Heart left ventricle (tissue), 16 donors: ENCODE data around the gene BAIAP3. TPM values are rescaled to one million over a fixed set of nuclear protein-coding genes. Genes with fewer than 3 reads are reported as not detected.

Experiments
- ATAC-seq, 4 donors: fragments of 200-7000 bp; cut with Tn5 transposase; one replicate each; pipeline ENCODE4 v1.9.1; 2020 to 2022; ENCODE audit warnings: moderate library complexity in 4 of 4, mild to moderate bottlenecking in 3 of 4, moderate number of reproducible peaks in 1 of 4
- DNase-seq, 5 donors: peaks; one replicate each; pipeline ENCODE4 v3.0.0-alpha.2; 2020
- H3K27ac ChIP-seq, 12 donors: fragments of 200-600 bp; sonication (generic) in 4 of 12; one replicate each; pipeline versions ENCODE4 v1.5.0 to v1.8.0; 2016 to 2022; ENCODE audit warnings: mild to moderate bottlenecking in 2 of 12
- H3K27me3 ChIP-seq, 9 donors: fragments of 200-600 bp; sonication (generic) in 2 of 9; one replicate each; pipeline versions ENCODE4 v1.5.1 to v1.8.0; 2016 to 2022; ENCODE audit warnings: mild to moderate bottlenecking in 3 of 9
- H3K36me3 ChIP-seq, 9 donors: fragments of 200-600 bp; sonication (generic) in 2 of 9; one replicate each; pipeline versions ENCODE4 v1.5.0 to v1.8.0; 2018 to 2022; ENCODE audit warnings: mild to moderate bottlenecking in 2 of 9
- H3K4me1 ChIP-seq, 12 donors: fragments of 200-600 bp; sonication (generic) in 4 of 12; one replicate each; pipeline versions ENCODE4 v1.5.0 to v1.8.0; 2016 to 2022; ENCODE audit warnings: mild to moderate bottlenecking in 3 of 12
- H3K4me3 ChIP-seq, 12 donors: fragments of 200-600 bp; sonication (generic) in 4 of 12; one replicate each; pipeline versions ENCODE4 v1.5.0 to v1.8.0; 2017 to 2022; ENCODE audit warnings: mild to moderate bottlenecking in 9 of 12, moderate library complexity in 4 of 12
- H3K9me3 ChIP-seq, 12 donors: fragments of 200-600 bp; sonication (generic) in 4 of 12; one replicate each; pipeline versions ENCODE4 v1.5.0 to v1.8.0; 2016 to 2022; ENCODE audit warnings: mild to moderate bottlenecking in 1 of 12
- CTCF ChIP-seq, 12 donors: fragments of 200-600 bp; sonication (generic) in 4 of 12; IDR thresholded peaks; one replicate each; pipeline versions ENCODE4 v1.5.0 to v1.8.0; 2018 to 2022; ENCODE audit warnings: antibody characterized with exemption in 12 of 12, mild to moderate bottlenecking in 5 of 12
- POLR2A ChIP-seq, 2 donors: fragments of 450-650 bp; IDR thresholded peaks; one replicate each; pipeline ENCODE4 v1.6.1; 2017; ENCODE audit warnings: antibody characterized with exemption in 2 of 2, mild to moderate bottlenecking in 2 of 2, moderate library complexity in 2 of 2
- WGBS, 4 donors: extraction: QIAGEN DNeasy Blood & Tissue Kit in 2 of 4; methylation state at CpG; one replicate each; pipeline versions ENCODE4 v1.1.5 to v1.1.7; 2013 to 2018; 5-methylcytosine and 5-hydroxymethylcytosine counted together
- intact Hi-C, 10 donors: fragments of 100-400 bp; cut with DNase I; formaldehyde crosslinking; loops; one replicate each; pipeline versions ENCODE4 v1.11.1 to v1.14.2; 2022
- polyA plus RNA-seq, 2 donors: library from polyadenylated mRNA; stranded (reverse); fragments of 200-250 nt; gene quantifications; one replicate each; pipeline ENCODE4 v1.2.3, GENCODE V29; 2013
- total RNA-seq, 9 donors: library from RNA; depleted of rRNA in 2 of 9; stranded (reverse); fragments of >200 nt in 2 of 9; fragmentation: NEBNext Ultra II Directional in 3 of 9; extraction: Animal tissue kit (Norgen Biotek cat#: 25700) in 3 of 9; gene quantifications; one replicate each; pipeline versions ENCODE4 v1.1.0 to v1.2.4, GENCODE V29; 2016 to 2023
- donor health status: ischemic (EF 13 %, LVEDD 7.1; RV severe dilation, severe dysfunction).
- donor health status: healthy with polysubstance abuse.
- donor health status: DM: no; HTN: yes; CAD: no.
- donor health status: DM: no; HTN: no; CAD: no.
- donor health status: ischemic (EF 25% LVEDD 6.9; RV normal size, moderate dysfunction).
- donor health status: ischemic (EF 25% LVEDD 5.7; RV mildly dilated, moderate dysfunction).
- donor health status: healthy.
- donor health status: DM: yes; HTN: yes; CAD: no.
- donor health status: ischemic (EF 35%, LVEDD 5.7; RV mildly dilated, moderate dysfunction).
- donor health status: nonischemic (EF 11% LVEDD 7.7; RV severe dilation, severe dysfunction).
- donor health status: DM: yes; HTN: yes; CAD: no.
- donor health status: PGD.
- donor health status: ischemic (EF 29% LVEDD 5.4; RV normal size, mild dysfunction).
- donor health status: nonischemic (EF 23%, LVEDD 6.1; RV moderate dilation, normal function).

The BAIAP3 gene
- total and polyA plus RNA-seq, 11 donors: 0.88 to 4.0 (median 2.6) TPM

- H3K27me3 ChIP-seq: no peaks in the 10 kb centered on the region
- ATAC-seq (no peak), DNase-seq (no peak)
- no peaks in the 10 kb centered on the region for H3K9me3 ChIP-seq
- 91 to 94% (median 92%) methylated on average over 19 of the region's 19 CpGs for WGBS, 4 donors
- peaks cover 0 to 87% (median 79%) of the 10 kb centered on the region in 9 donors for H3K36me3 ChIP-seq
- H3K4me3 ChIP-seq: no peak overlapping the region
- intact Hi-C loops: no loop called here
- no peak for TF ChIP-seq POLR2A (IDR thresholded peaks at IDR 0.05)
- no peak for TF ChIP-seq CTCF (IDR thresholded peaks at IDR 0.05)
- no peak overlapping the region for H3K27ac ChIP-seq
- no peaks in the 10 kb centered on the region for H3K4me1 ChIP-seq
These were observed 61.0 kb downstream of the BAIAP3 start for GRCh38 chr16:1394367-1394951.

DNA sequence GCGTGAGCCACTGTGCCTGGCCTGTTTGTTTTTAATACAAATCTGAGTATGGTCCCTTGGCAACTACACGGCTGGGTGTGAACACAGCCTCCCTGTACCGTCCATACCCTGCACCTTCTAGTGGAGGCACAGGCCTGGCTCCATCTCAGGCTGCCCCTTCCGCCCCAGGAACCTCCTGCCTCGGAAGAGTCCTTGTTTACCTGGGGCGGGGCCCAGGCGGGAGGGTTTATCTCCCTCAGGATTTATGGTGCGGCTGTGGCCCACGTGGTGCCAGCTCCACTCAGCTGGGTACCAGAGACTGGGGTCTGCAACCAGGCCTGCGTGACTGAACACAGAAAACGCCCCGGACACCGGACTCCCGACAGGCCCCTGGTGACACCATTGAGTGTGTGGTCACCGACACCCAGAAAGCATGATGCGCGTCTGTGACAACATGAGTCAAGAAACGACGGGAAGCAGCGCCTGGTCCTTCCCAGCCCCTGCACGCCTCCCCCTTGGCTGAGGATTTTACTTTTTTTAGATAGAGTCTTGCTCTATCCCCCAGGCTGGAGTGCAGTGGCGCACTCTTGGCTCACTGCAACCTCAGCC, 62.1 kb downstream of the BAIAP3 start:
- Histone ChIP-seq H3K36me3 (peaks cover 0 to 87% (median 77%) of the 10 kb centered on the region in 9 donors), H3K27me3 (no peaks in the 10 kb centered on the region), H3K4me3 (no peak overlapping the region), H3K9me3 (no peaks in the 10 kb centered on the region), H3K27ac (no peak overlapping the region), H3K4me1 (no peaks in the 10 kb centered on the region)
- intact Hi-C loops: no loop called here
- 93 to 94% (median 94%) methylated on average over 15 to 22 of the region's 22 CpGs for WGBS, 4 donors
- DNase-seq: no peak
- no peak for ATAC-seq
- TF ChIP-seq CTCF (IDR thresholded peaks at IDR 0.05) (no peak), POLR2A (IDR thresholded peaks at IDR 0.05) (no peak)

DNA sequence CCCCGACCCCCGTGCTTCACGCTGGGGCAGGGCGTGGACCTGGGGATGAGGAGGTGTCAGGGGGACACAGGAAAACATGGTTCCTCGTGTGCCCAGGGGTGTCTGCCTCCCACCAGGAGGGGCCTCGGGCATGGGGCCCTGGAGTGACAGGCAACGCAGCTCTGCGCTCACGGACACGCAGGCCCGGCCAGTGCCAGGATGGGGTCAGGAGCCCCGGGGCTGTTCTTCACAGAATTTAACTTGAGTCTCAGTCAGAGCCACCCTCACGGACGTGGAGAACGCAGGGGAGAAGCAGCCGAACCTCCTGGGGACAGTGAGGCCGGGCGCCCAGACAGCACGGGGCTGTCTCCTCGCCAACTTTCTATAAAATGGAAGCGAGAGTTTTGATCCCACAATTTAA, 64.3 kb downstream of the BAIAP3 start:
- ATAC-seq (no peak), DNase-seq (no peak)
- Histone ChIP-seq H3K4me3 (no peak overlapping the region), H3K36me3 (peaks cover 0 to 89% (median 80%) of the 10 kb centered on the region in 9 donors), H3K4me1 (no peaks in the 10 kb centered on the region), H3K27me3 (no peaks in the 10 kb centered on the region), H3K27ac (no peak overlapping the region), H3K9me3 (no peaks in the 10 kb centered on the region)
- intact Hi-C loops: no loop called here
- WGBS, 4 donors: 93 to 95% (median 94%) methylated on average over 17 to 21 of the region's 21 CpGs
- TF ChIP-seq POLR2A (IDR thresholded peaks at IDR 0.05): no peak
- no peak for TF ChIP-seq CTCF (IDR thresholded peaks at IDR 0.05)

DNA sequence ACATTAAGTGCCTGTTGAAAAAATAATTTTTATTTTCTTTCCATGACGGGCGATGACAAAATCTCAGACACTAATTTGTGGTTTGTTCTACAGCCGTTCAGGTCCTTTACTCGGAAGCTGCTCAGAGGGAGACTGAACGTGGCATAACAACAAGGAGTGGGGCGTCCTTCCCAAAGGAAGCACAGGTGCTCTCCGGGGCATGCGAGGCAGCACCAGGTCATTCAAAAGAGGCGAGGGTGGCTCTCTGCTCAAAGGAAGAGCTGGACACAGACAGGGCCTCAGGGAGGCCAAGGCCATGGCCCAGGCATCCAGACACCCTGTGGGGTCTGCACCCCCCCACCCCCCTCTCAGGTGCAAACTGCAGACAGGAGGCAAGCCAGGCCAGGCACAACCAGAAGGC, 64.9 kb downstream of the BAIAP3 start:
- TF ChIP-seq CTCF (IDR thresholded peaks at IDR 0.05): no peak
- no peak for TF ChIP-seq POLR2A (IDR thresholded peaks at IDR 0.05)
- ATAC-seq (no peak), DNase-seq (no peak)
- no peaks in the 10 kb centered on the region for H3K27me3 ChIP-seq
- no peaks in the 10 kb centered on the region for H3K4me1 ChIP-seq
- no peak overlapping the region for H3K27ac ChIP-seq
- intact Hi-C loops: no loop called here
- no peak overlapping the region for H3K4me3 ChIP-seq
- WGBS, 4 donors: 91 to 96% (median 94%) methylated on average over 9 of the region's 9 CpGs
- peaks cover 0 to 89% (median 80%) of the 10 kb centered on the region in 9 donors for H3K36me3 ChIP-seq
- no peaks in the 10 kb centered on the region for H3K9me3 ChIP-seq

Other genes starting within 250 kb of the BAIAP3 start
- not detected for gene C1QTNF8, start 237.4 kb upstream of the BAIAP3 start, total RNA-seq
- not detected for gene C1QTNF8, start 237.4 kb upstream of the BAIAP3 start, polyA plus RNA-seq
- 10 to 100 TPM in 2 of 9 donors, 1 to 10 TPM in 7; 1.6 to 14.6 (median 2.6) TPM for gene CACNA1H, start 180.5 kb upstream of the BAIAP3 start, total RNA-seq
- gene CACNA1H, start 180.5 kb upstream of the BAIAP3 start, polyA plus RNA-seq: 1 to 10 TPM; 5.3 to 6.2 TPM
- gene TPSG1, start 108.4 kb upstream of the BAIAP3 start, total RNA-seq: not detected
- gene TPSG1, start 108.4 kb upstream of the BAIAP3 start, polyA plus RNA-seq: not detected
- gene TPSB2, start 103.5 kb upstream of the BAIAP3 start, total RNA-seq: 10 to 100 TPM in 1 of 9 donors, 1 to 10 TPM in 7, not detected in 1; 2.1 to 18.1 (median 2.3) TPM
- gene TPSB2, start 103.5 kb upstream of the BAIAP3 start, polyA plus RNA-seq: 1 to 10 TPM; 2.0 to 4.3 TPM
- gene TPSAB1, start 92.9 kb upstream of the BAIAP3 start, total RNA-seq: 10 to 100 TPM in 1 of 9 donors, 1 to 10 TPM in 7, not detected in 1; 1.1 to 14.3 (median 3.5) TPM
- 1 to 10 TPM; 1.1 to 3.7 TPM for gene TPSAB1, start 92.9 kb upstream of the BAIAP3 start, polyA plus RNA-seq
- gene TPSD1, start 77.6 kb upstream of the BAIAP3 start, total RNA-seq: under 1 TPM in 1 of 9 donors, not detected in 8; 0.38 TPM
- under 1 TPM in 1 of 2 donors, not detected in 1; 0.17 TPM for gene TPSD1, start 77.6 kb upstream of the BAIAP3 start, polyA plus RNA-seq
- 100 to 1,000 TPM in 2 of 9 donors, 10 to 100 TPM in 7; 59.3 to 105 (median 85.9) TPM for gene UBE2I, start 24.0 kb upstream of the BAIAP3 start, total RNA-seq
- gene UBE2I, start 24.0 kb upstream of the BAIAP3 start, polyA plus RNA-seq: 10 to 100 TPM; 67.2 to 73.4 TPM
- 100 to 1,000 TPM in 1 of 9 donors, 10 to 100 TPM in 8; 46.3 to 108 (median 58.9) TPM for gene TSR3, start 18.2 kb downstream of the BAIAP3 start, total RNA-seq
- gene TSR3, start 18.2 kb downstream of the BAIAP3 start, polyA plus RNA-seq: 10 to 100 TPM; 60.0 to 75.4 TPM
- 10 to 100 TPM; 25.4 to 54.2 (median 31.0) TPM for gene GNPTG, start 18.3 kb downstream of the BAIAP3 start, total RNA-seq
- gene GNPTG, start 18.3 kb downstream of the BAIAP3 start, polyA plus RNA-seq: 10 to 100 TPM; 31.9 to 45.0 TPM
- 10 to 100 TPM in 4 of 9 donors, 1 to 10 TPM in 5; 4.3 to 18.3 (median 9.4) TPM for gene UNKL, start 81.1 kb downstream of the BAIAP3 start, total RNA-seq
- 1 to 10 TPM; 6.2 to 6.3 TPM for gene UNKL, start 81.1 kb downstream of the BAIAP3 start, polyA plus RNA-seq
- 10 to 100 TPM in 7 of 9 donors, 1 to 10 TPM in 2; 8.9 to 21.3 (median 11.9) TPM for gene UQCC4, start 87.1 kb downstream of the BAIAP3 start, total RNA-seq
- gene UQCC4, start 87.1 kb downstream of the BAIAP3 start, polyA plus RNA-seq: 10 to 100 TPM; 10.9 to 34.2 TPM
- under 1 TPM in 4 of 9 donors, not detected in 5; 0.32 to 0.60 (median 0.41) TPM for gene PERCC1, start 97.4 kb downstream of the BAIAP3 start, total RNA-seq
- gene PERCC1, start 97.4 kb downstream of the BAIAP3 start, polyA plus RNA-seq: under 1 TPM in 1 of 2 donors, not detected in 1; 0.11 TPM
- 1 to 10 TPM in 2 of 9 donors, under 1 TPM in 5, not detected in 2; 0.31 to 1.5 (median 0.92) TPM for gene CCDC154, start 110.9 kb downstream of the BAIAP3 start, total RNA-seq
- gene CCDC154, start 110.9 kb downstream of the BAIAP3 start, polyA plus RNA-seq: under 1 TPM; 0.14 to 0.65 TPM
- gene CLCN7, start 141.4 kb downstream of the BAIAP3 start, total RNA-seq: 10 to 100 TPM; 30.3 to 70.8 (median 33.6) TPM
- 10 to 100 TPM; 32.7 to 41.5 TPM for gene CLCN7, start 141.4 kb downstream of the BAIAP3 start, polyA plus RNA-seq
- gene PTX4, start 155.3 kb downstream of the BAIAP3 start, total RNA-seq: under 1 TPM in 2 of 9 donors, not detected in 7; 0.20 to 0.23 TPM
- gene PTX4, start 155.3 kb downstream of the BAIAP3 start, polyA plus RNA-seq: under 1 TPM in 1 of 2 donors, not detected in 1; 0.04 TPM
- gene TELO2, start 159.7 kb downstream of the BAIAP3 start, total RNA-seq: 10 to 100 TPM; 11.8 to 29.6 (median 16.7) TPM
- gene TELO2, start 159.7 kb downstream of the BAIAP3 start, polyA plus RNA-seq: 10 to 100 TPM; 22.7 to 27.0 TPM
- 10 to 100 TPM; 14.0 to 64.2 (median 19.5) TPM for gene TMEM204, start 200.0 kb downstream of the BAIAP3 start, total RNA-seq
- gene TMEM204, start 200.0 kb downstream of the BAIAP3 start, polyA plus RNA-seq: 10 to 100 TPM; 29.0 to 37.4 TPM